DND-41 (cell line): Measurements from ENCODE around the gene TMCC1.

Source experiments
- EZH2 ChIP-seq: IDR thresholded peaks from 3 replicates; pipeline ENCODE4 v1.6.1; 2012; ENCODE audit warnings: borderline replicate concordance, low read depth, mild to moderate bottlenecking, moderate library complexity, low read length, inconsistent platforms; ENCODE audit not compliant: severe bottlenecking
- TF ChIP-seq, protein P1 (sequence below): IDR thresholded peaks from 2 replicates; pipeline ENCODE4 v1.5.1; 2012; ENCODE audit warnings: borderline replicate concordance, low read length, moderate library complexity, mild to moderate bottlenecking; ENCODE audit not compliant: poor library complexity, severe bottlenecking; ENCODE audit errors: extremely low read depth

DNA sequence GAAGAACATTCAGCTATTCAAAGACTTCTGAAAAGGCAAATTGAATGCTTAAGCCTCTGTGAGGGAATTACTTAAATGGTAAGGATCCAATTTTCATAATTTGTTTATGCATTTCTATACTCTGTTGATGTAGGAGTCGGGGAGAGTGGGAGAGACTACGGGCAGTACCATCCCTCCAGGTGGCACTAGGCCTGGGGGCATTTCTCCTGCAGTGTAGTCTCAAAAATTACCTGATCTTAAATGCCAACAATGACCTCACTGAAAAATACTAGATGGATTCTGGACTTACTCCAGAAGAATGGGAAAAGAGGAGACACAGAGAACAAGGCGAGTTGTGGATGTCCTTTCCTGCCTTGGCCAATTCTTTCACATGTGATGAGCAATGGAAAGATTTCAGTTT, 209.2 kb downstream of the TMCC1 start:
- TF ChIP-seq, protein P1, sequence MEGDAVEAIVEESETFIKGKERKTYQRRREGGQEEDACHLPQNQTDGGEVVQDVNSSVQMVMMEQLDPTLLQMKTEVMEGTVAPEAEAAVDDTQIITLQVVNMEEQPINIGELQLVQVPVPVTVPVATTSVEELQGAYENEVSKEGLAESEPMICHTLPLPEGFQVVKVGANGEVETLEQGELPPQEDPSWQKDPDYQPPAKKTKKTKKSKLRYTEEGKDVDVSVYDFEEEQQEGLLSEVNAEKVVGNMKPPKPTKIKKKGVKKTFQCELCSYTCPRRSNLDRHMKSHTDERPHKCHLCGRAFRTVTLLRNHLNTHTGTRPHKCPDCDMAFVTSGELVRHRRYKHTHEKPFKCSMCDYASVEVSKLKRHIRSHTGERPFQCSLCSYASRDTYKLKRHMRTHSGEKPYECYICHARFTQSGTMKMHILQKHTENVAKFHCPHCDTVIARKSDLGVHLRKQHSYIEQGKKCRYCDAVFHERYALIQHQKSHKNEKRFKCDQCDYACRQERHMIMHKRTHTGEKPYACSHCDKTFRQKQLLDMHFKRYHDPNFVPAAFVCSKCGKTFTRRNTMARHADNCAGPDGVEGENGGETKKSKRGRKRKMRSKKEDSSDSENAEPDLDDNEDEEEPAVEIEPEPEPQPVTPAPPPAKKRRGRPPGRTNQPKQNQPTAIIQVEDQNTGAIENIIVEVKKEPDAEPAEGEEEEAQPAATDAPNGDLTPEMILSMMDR, result no peak
- TF ChIP-seq EZH2, result no peak
